Measurements from ENCODE around the gene PACSIN2.

GRCh38 chr22:42970029-42970428 is 44.9 kb downstream of the PACSIN2 start:
- TF ChIP-seq CTCF (conservative IDR thresholded peaks at IDR 0.05), result no peak
- no peak for TF ChIP-seq EZH2 (IDR thresholded peaks at IDR 0.05; ENCODE audit: low read depth)
